NCI-H345 (cell line): ENCODE data around the gene ARHGAP6.
"Not testable (repeated sequence)": the region's sequence is repeated elsewhere in the genome, so short reads cannot be mapped to it uniquely, and the experiment has no call there.

Experiments used
- DNase-seq: peaks from one replicate; lab custom pipeline; 2025; lab: John Stamatoyannopoulos, UW

ARHGAP6 gene

DNA sequence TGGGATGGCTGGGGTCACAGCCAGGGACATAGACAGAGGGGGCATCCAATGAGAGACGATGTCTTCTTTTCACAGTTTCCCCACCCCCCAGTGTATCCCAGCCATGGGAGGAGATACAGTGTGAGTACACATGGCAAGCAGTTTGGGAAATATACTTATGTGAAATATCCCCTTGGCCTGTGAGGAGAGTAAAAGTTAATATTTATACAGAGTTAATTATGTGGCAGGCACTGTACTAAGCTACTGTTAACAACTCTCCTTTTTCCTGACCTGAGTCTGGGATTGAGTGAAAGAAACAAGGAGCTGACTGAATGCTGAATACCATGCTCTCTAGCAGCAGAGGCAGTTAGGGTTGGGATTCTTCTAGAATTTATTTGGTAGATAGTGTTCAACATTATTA is 519.3 kb downstream of the ARHGAP6 start:
- no peak for DNase-seq

DNA sequence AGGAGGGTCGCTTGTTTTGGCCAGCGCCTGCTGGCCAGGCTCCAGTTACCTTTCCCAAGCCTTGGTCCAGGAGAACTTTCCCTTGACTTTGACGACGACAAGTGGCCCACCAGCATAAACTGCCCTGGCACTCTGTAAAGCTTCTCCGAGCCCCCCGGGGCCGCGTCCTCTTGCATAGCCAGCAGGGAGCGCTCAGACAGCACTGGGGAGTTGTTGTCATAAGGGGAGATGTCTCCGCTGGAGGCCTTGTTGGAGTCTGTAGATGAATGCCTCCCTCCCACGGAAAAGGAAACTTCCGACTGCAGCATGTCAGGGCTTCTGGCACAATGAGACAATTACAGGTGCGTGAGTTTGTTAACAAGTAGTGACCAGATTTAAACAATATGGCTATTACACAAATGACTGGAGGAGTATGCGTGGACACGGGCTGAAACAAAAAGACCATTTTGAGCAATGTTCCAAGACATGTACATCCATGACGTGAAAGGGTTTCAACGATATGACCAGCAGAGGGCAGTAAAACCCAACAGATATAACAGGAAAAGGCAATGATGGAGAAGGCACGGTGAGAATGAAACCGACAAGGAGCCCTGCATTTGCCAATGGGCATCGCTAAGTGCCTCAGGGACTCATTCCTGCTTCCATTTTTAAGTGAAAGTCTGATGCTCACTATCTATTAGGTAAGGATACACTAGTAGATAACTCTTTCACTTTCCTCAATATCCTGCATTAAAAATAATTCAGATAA is 521.6 kb downstream of the ARHGAP6 start:
- DNase-seq: peak; percentile 74

DNA sequence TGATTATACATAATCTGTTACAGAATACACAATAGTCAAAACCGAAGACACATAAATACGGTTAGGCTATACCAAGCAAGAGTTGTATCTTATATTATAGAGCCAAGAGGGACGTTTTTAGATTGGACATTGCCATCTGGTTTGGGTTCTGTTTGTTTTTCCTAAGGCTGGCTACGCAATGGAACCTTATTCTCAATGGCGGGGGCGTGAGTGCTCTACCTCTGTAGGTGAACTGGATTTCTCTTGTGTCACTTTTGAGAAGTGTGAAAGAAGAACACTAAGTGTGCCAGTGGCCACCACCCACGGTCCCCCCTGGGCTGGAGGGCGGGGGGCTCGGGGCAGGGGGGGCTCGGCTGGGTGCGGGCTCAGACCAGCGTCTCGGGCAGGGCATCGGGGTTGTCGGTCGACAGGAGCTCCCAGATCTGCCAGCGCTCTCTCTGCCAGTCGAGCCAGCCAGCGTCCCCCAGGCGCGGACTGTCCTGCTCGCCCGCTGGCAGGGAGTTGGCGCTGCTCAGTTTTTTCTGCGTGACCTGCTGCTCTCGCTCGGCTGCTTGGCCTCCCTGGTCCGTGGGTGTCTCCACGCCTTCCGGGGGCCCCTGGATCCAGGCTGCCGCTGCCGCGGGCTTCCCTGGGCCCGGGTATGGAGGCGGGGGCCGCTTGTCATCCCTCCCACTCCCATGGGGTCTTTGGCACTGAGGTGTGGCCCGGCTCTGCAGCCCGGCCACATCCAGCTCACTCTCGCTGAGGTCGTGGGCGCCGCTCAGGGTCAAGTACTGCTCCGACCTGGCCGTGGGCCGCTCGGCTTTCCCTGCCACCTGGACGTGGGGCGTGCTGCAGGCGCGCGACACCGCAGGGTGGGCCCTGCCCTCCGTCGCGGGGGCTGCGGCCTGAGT is 527.0 kb downstream of the ARHGAP6 start:
- no peak for DNase-seq

DNA sequence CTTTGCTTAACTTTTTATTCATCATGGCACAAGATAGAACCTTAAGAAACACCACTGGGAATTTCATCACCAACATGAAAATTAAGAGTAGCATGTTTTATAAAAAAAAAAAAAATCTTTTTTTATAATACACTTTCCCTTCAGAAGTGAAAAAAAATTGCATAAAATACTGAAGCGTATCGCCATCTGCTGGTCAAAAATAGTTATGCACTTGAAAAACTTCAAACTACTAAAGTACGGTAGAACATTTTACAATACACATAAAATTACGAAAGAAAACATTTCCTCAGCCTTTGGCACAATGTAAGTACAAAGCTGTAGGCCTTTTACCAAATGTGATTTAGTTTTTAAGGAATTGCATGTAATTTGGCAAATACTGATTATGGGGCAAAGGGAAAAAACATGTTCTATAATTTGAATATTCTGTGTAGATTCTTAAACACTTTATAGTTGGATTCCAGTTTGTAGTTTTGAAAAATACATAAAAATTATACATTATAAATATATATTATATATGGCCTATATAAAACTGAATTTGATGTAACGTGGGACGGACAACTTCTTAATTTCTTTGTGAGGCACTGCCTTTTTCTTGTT is 528.1 kb downstream of the ARHGAP6 start:
- peak; percentile 3 for DNase-seq

DNA sequence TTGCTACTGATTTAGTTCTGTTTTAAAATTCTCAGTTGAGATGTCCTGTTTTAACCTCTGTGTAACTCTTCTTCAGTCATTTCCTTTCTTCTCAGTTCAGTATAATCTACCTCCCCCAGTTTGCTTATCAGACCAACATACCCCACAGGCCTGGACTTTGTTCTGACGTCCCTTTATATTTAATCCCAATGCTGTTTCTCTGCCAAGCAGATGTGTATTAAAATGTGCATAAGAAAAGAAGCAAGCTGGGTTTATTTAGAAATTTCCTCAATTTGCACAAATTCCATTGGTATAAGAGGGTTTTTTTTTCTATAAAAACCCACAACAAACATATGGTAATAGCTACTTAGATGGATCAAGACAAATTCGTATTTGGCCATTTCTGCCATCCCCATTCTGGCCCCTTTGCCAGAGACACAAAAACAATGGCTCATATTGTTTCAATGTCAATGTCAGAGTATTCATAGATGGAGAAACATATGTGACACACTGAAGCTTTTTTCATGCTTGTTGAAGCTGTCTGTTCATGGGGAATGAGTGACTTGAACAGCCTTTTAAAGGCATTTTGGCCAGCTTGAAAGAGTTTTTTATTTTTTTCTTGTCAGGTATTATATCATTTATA is 530.0 kb downstream of the ARHGAP6 start:
- no peak for DNase-seq

DNA sequence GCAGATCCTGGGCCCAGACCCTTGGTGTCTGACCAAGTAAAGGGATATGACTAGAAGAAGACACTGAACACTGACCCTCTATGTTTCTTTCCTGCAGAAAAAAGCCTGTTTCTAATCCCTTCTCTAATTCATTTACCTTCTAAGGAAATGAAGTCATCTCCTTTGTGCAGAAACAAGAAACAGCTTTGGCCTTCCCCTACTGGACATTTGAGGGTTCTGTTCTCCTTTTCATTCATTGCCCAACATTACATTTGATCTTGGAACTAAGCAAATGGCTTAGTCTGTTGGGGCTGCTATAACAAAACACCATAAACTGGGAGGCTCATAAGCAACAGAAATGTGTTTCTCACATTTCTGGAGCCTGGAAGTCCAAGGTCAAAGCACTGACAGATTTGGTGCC is 534.6 kb downstream of the ARHGAP6 start:
- DNase-seq: no peak

DNA sequence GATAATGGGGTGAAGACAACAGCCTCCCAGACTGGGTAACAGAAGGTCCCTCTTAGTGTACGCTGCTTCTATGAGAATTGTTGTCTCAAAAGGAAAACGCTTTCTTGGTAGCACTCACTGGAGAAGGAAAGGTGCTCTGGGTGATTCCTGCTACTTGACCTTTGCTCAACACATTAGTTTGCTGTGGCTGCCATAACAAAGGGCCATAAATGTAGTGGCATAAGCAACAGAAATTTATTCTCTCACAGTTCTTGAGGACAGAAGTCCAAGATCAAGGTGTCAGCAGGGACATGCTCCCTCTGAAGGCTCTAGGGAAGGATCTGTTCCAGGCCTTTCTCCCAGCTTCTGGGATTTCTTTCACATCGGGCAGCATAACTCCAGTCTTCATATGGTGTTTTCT is 535.6 kb downstream of the ARHGAP6 start:
- DNase-seq: no peak

DNA sequence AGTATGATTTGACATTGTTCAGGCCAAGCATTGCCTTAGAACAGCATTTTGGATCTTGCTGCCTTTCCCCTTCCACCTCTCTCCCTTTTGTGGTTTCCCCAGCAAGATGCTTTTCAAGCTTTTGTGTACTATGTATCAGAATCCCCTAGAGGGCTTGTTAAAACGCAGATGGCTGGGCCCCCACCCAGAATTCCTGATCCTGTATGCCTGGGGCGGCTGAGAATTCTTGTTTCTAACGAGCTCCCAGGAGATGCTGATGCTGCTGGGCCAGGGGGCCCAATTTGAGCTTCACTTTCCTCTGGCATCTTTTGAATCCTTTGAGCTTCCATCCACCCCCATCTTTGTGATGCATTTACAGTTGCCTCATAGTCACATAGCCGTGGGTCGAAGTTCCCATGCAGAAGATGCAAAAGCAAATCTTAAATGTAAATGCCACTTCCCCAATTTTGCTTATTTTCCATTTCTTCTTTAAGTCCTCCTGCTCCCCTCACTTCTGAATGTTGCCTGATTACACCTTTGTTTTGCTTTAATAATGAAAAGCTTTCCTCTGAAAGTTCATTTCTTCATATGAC is 536.1 kb downstream of the ARHGAP6 start:
- no peak for DNase-seq

DNA sequence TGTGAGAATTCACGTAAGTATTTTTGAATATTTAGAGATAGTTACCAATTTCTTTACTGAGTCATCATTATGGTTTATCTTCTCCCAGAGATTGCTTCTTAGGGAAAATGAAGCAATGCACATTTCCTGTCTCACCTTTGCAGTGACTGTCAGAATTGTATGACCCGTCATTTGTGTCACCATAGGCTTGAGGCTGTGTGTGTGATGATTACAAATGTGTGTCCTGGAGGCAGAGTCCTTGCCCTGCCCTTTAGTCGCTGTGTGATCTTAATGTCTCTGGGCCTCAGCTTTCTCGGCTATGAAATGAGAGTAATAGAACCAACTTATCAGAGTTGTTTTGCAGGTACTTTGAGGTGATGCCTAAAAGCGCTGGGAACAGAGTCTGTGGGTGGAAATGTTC is 540.7 kb downstream of the ARHGAP6 start:
- DNase-seq: no peak

DNA sequence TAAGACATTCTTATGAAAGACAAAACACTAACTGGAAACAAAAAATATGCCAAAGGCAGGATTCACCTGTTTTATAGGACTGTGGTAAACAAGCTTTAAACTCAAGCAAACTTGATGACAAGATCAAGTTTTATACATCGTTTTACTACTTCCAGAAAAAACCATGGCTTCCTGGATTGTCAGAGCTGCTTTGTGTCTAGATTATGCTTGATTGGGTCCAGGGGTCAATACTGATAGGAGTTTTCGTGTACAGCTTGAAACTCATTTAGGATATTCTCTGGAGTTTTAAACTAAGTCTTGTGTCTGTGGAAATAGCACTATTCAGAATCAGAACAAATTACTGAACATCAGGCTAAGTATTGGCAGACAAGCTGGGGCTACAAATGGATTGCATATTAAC is 541.6 kb downstream of the ARHGAP6 start:
- no peak for DNase-seq

DNA sequence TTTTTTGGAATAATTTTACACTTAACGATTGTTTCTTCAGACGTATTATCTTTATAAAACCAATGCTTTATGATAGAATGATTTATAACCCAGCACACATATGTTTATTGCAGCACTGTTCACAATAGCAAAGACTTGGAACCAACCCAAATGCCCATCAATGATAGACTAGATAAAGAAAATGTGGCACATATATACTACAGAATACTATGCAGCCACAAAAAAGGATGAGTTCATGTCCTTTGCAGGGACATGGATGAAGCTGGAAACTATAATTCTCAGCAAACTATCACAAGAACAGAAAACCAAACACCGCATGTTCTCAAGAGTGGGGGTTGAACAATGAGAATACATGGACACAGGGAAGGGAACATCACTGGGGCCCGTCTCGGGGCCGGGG is 542.6 kb downstream of the ARHGAP6 start:
- DNase-seq: not testable (repeated sequence)

DNA sequence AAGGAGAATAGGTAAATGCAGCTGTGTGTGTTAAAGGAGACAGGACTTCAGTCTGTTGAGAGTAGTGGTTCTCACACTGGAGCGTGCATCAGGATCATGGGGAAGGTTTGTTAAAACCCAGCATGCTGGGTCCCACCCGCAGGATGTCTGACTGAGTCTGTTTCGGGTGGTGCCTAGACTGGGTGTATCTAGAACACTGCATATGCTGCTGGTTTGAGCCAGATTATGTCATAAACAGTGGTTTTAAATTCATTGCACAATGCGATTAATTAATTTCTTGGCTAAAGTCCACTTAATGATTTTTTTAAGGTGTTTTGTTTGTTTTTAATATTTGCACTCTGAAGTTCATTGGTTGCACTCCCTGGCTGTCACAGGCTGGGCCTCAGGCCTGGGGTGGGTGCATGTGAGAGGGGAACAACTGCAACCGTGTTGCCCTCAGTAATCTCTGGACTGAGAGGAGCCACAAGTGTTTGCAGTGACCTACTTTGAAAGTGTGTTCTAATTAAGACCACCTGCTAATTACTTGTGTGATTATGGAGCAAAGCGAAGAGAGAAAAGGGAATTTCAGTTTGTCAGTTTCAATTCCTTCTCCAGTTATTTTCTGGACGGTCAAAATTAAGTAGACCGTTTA is 546.3 kb downstream of the ARHGAP6 start:
- no peak for DNase-seq

DNA sequence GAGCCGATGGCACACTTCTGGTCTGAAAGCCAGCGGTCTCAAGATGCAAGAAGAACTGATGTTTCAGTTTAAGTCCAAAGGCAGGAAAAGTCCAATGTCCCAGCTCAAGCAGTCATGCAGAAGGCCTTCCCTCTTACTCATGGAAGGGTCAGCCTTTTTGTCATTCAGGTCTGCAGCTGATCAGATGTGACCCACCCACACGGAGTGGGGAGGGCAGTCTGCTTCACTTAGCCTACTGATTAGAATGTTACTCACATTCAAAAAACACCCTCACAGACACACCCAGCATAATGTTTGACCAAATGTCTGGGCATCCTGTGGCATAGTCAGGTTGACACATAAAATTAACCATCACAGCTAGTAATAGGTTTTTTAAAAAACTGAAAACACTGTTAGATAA is 548.0 kb downstream of the ARHGAP6 start:
- DNase-seq: no peak

DNA sequence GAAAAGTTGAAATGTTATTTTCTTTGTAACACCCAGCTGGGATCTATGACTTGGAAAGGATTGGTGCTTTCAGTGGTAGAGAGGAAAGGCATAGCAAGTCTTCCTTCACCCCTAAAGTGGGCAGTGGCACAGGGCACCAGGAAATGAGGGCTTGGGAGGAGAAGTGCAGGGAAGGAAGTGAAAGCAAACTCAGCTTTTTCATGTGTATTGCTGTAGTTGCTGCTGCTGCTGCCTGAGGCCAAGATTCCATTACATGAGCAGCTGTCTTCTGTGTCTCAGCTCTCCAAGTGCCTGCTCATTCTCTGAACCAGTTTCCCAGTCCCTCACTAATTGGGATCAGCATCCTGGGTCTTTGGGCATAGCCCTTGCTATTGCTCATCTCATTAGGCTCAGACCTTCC is 552.0 kb downstream of the ARHGAP6 start:
- DNase-seq: no peak

DNA sequence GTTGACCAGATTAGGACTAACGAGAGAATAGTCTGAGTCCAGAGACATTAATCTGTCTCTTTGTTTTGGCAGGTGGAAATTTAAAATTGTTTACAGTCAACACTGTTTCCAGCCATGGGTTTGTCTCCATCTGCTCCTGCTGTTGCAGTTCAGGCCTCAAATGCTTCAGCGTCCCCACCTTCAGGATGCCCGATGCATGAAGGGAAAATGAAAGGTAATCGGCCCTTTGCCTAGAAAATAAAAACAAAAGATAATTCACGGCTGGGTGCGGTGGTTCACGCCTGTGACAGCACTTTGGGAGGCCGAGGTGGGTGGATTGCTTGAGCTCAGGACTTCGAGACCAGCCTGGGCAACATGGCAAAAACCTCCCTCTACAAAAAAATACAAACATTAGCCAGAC is 553.8 kb downstream of the ARHGAP6 start:
- DNase-seq: no peak

DNA sequence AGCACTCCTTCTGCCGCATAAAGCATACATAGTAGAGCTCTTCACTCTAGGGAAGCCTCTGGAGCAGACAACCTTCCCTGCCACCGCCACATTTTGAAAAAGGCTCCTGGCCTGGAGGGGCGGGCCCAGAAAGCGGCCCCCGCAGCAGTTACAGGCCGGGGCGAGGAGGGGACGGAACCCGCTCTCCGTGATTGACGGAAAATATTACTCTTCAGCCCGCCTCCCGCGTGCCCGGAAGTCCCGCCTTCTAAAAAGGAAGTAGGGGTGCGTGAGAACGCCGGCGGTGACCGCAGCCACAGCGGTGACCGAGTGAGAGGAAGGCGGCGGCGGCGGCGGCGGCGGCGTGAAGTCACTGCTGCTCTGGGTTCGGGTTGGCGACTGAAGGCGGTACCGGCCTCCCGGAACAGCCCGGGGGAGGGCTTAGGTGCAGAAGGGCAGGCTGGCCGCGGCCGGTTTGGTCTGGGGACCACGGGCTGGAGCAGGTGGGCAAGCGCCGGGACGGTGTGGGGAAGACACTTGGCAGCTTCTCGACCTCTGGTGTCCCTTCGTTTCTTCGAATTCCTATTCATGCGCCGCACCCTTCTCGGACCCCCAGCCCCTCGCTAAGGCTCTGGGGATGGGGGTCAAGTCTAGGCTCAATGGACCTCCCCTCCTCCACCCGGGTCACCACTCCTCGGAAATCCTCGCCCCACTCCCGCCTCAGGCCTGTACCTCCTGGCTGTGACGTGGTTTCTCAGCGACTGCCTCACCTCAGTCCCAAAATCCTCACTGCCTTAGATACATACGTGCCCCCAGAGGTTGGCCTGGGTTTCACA is 554.5 kb downstream of the ARHGAP6 start, which contains the start of gene HCCS:
TSS of gene HCCS (plus strand) at position 296 of the 815 bp plus-strand sequence. CDS start 729 bp downstream, outside the sequence.
- DNase-seq: peak; percentile 87

DNA sequence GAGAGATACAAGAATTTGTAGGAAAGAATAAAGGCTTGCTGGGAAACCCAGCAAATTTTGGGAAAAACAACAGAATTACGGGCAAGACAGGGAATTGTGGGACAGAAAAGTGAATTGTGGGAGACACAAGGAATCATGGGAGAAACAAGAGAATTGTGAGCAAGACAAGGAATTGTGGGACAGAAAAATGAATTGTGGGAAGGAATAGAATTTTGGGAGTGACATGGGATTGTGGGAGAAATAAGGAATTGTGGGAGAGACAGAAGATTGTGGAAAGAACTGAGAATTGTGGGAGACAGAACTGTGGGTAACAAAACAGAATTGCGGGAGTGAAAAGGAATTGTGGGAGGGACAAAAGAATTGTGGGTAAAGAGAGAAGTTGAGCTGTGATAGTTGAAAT is 555.8 kb downstream of the ARHGAP6 start:
- no peak for DNase-seq

DNA sequence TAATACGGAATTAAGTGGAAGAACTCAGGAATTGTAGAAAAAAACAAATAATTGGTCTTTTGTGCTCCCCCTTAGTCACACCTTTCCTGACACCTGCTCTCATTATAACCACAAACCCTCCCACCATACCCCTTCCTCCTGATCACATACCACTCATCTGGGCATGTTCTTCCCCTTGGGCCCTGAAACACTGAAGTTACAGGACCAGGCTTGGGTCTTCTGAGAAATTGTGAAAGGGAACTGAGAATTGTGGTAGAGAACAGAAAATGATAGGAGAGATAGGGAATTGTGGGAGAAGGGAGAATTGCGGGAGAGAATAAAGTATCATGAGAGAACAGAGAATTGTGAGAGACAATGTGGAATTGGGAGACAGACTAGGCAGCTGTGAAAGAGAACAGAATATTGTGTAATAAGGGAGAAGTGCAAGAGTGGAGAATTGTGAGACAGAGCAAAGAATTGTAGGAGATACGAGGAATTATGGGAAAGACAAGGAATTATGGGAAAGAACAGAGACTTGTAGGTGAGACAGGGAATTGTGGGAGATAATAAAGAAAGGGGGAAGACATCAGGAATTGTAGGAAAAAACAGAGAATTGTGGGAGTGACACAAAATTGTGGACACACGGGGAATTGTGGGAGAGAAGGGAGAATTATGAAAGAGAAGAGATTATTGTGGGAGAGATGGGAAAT is 557.3 kb downstream of the ARHGAP6 start:
- DNase-seq: no peak

DNA sequence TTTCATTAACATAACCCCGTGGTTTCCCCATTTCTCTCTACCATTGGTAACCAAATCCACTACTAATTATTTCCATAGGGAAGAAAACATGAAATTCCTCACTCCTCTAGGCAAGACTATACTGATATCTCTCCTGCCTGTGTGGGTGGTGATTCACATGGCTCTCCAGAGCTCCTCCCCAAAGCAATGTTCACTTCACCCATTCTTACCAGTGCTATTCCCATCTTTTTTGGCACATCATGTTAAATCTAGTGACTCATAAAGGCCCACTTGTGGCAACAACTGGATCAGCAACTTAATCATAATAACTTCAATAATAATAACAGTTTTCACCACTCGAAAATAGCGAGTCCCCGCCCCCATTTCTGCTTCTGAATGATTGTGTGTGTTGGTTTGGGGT is 560.6 kb downstream of the ARHGAP6 start:
- DNase-seq: no peak

DNA sequence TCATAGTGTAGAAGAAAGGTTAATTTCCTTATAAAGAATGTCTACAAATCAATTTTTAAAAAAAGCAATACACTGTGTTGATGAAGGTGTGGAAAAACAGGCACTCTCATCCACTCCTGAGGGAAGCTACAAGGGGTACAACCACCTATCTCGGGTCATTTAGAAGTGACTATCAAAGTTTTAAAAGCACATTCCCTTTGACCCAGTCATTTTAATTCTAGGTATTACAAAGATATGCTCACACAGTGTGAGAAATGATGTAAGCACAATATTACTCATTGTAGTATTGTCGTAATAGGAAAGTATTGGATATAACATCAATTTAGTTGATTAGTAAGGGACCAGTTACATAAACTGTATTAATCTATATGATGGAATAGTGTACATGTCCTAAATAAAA is 562.0 kb downstream of the ARHGAP6 start:
- DNase-seq: no peak
